OCI-LY1 (cell line): Measurements from ENCODE around the gene MYADM.
"Not testable (repeated sequence)": the region's sequence is repeated elsewhere in the genome, so short reads cannot be mapped to it uniquely, and the experiment has no call there.

Experiments used
- H2AFZ ChIP-seq: fragments of 200-600 bp; sonication (generic), shearing (Covaris generic); 2 replicates; pipeline ENCODE4 v1.6.0; 2014; ENCODE audit warnings: antibody characterized with exemption, mild to moderate bottlenecking, low read length
- H3F3A ChIP-seq: fragments of 200-600 bp; sonication (generic), shearing (Covaris generic); 2 replicates; pipeline ENCODE4 v1.6.0; 2014; ENCODE audit warnings: mild to moderate bottlenecking, antibody characterized with exemption, low read length, moderate library complexity; ENCODE audit not compliant: insufficient read depth
- H3K27ac ChIP-seq: fragments of 200-600 bp; sonication (generic); 2 replicates; pipeline ENCODE4 v1.5.1; 2014; ENCODE audit warnings: low read length, mixed run types, mild to moderate bottlenecking, low read depth; ENCODE audit not compliant: poor library complexity, severe bottlenecking
- H3K27me3 ChIP-seq: fragments of 200-600 bp; sonication (generic); 2 replicates; pipeline ENCODE4 v1.6.0; 2014; ENCODE audit warnings: antibody characterized with exemption, mild to moderate bottlenecking, low read length, moderate library complexity; ENCODE audit not compliant: insufficient read depth
- H3K36me3 ChIP-seq: fragments of 200-600 bp; sonication (generic); 2 replicates; pipeline ENCODE4 v1.6.1; 2014; ENCODE audit warnings: mild to moderate bottlenecking, antibody characterized with exemption, low read length, moderate library complexity, mixed read lengths; ENCODE audit not compliant: insufficient read depth
- H3K4me1 ChIP-seq: fragments of 200-600 bp; sonication (generic); 2 replicates; pipeline ENCODE4 v1.5.1; 2014; ENCODE audit warnings: mild to moderate bottlenecking, low read length, moderate library complexity; ENCODE audit not compliant: insufficient read depth, severe bottlenecking
- H3K4me2 ChIP-seq: fragments of 200-600 bp; sonication (generic), shearing (Covaris generic); 2 replicates; pipeline ENCODE4 v1.6.1; 2014; ENCODE audit warnings: low read length
- H3K4me3 ChIP-seq: fragments of 200-600 bp; sonication (generic); 2 replicates; pipeline ENCODE4 v1.5.1; 2014; ENCODE audit warnings: low read length, low read depth, mild to moderate bottlenecking, mixed read lengths; ENCODE audit not compliant: poor library complexity, severe bottlenecking
- H3K79me2 ChIP-seq: fragments of 200-600 bp; shearing (Covaris generic); 2 replicates; pipeline ENCODE4 v1.6.1; 2016; ENCODE audit warnings: mixed run types, low read length, mixed read lengths; ENCODE audit not compliant: insufficient read depth
- H3K9ac ChIP-seq: fragments of 200-600 bp; sonication (generic), shearing (Covaris generic); 2 replicates; pipeline ENCODE4 v1.6.1; 2014; ENCODE audit warnings: mild to moderate bottlenecking, low read length, mixed read lengths
- H3K9me2 ChIP-seq: fragments of 200-600 bp; sonication (generic), shearing (Covaris generic); 2 replicates; pipeline ENCODE4 v1.6.1; 2014; ENCODE audit warnings: low read depth, mild to moderate bottlenecking, low read length, mixed read lengths
- H3K9me3 ChIP-seq: fragments of 200-600 bp; shearing (Covaris generic); 2 replicates; pipeline ENCODE4 v1.6.1; 2014; ENCODE audit warnings: low read length, mixed read lengths
- H4K20me1 ChIP-seq: fragments of 200-600 bp; sonication (generic), shearing (Covaris generic); 2 replicates; pipeline ENCODE4 v1.6.0; 2016; ENCODE audit warnings: mild to moderate bottlenecking, low read length; ENCODE audit not compliant: insufficient read depth
- EZH2 ChIP-seq: fragments of 200-600 bp; sonication (generic), shearing (Covaris generic); IDR thresholded peaks from 2 replicates; pipeline ENCODE4 v1.8.0; 2017; ENCODE audit warnings: borderline replicate concordance, mixed run types, mild to moderate bottlenecking, antibody characterized with exemption, low read length, moderate library complexity, mixed read lengths
- TF ChIP-seq, protein P1 (sequence below): fragments of 200-600 bp; sonication (generic), shearing (Covaris generic); IDR thresholded peaks from 2 replicates; pipeline ENCODE4 v1.5.1; 2017; ENCODE audit warnings: mild to moderate bottlenecking, antibody characterized with exemption, low read length, moderate library complexity, mixed read lengths

MYADM gene

DNA sequence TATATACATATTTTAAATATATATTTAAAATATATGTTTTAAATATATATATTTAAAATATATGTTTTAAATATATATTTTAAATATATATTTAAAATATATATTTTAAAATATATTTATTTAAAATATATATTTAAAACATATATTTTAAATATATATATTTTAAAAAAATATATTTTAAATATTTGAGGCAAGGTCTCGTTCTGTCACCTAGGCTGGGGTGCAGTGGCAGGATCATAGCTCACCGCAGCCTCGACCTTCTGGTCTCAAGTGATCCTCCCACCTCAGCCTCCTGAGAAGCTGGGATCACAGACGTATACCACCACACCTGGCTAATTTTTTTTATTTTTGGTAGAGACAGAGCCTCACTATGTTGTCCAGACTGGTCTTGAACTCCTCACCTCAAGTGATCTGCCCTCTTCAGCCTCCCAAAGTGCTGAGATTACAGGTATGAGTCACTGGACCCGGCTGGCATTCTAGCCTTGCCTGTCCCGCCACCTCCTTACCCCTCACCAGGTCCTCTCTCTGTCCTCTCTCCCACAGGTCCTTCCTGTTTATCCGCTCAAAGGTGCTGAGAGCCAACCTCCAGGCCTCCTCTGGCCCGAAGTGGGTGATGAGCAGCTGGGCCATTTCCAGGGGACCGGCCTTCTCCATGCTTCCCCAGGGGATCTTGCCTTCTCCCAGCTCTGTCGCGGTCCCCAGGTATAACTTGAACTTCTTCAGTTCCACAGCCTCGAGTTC lies 44.1 kb upstream of the MYADM start:
- H3F3A ChIP-seq = no peaks in the 10 kb centered on the region
- no peak overlapping the region for H3K4me2 ChIP-seq
- H3K4me3 ChIP-seq = no peak overlapping the region
- no peaks in the 10 kb centered on the region for H3K36me3 ChIP-seq
- no peak overlapping the region for H2AFZ ChIP-seq
- no peaks in the 10 kb centered on the region; the same call in 1 of the 2 replicates for H3K27me3 ChIP-seq
- H3K4me1 ChIP-seq = no peaks in the 10 kb centered on the region
- H3K79me2 ChIP-seq = no peaks in the 10 kb centered on the region
- no peaks in the 10 kb centered on the region for H4K20me1 ChIP-seq
- H3K9ac ChIP-seq = no peak overlapping the region
- no peak overlapping the region for H3K27ac ChIP-seq
- no peaks in the 10 kb centered on the region for H3K9me2 ChIP-seq
- TF ChIP-seq EZH2 = no peak
- no peaks in the 10 kb centered on the region for H3K9me3 ChIP-seq

DNA sequence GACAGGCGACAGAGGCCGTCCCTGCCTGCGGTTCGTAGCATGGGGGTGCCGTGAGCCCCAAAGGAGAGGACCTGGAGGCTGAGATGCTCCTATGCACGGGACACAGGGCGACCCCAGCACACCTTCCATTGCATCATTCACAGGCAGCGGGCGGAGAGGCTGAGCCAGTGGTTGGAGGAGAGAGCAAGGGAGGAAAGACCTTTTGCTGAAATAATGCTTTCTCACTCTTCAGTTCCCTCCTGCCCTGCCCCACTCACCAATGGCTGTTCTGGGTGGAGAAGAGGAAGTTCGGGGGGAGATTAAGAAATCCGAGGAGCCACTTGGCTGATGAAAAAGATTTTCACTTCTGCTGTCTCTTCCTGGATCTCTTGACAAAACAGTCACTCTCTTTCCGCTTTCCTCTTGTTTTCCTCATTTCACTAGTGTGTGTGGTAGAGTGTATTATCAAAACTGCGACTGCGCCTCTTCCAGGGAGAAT lies 43.5 kb upstream of the MYADM start, which contains the start of gene NLRP12:
Gene NLRP12 (minus strand): TSS at position 181 of the 478 bp plus-strand sequence. CDS start 140 bp downstream, at position 41.
- Histone ChIP-seq H3K9me2 (no peaks in the 10 kb centered on the region), H3K4me3 (no peak within 1 kb of the TSS), H3K27me3 (no peaks in the 10 kb centered on the region; the same call in 1 of the 2 replicates), H3K9ac (no peak within 1 kb of the TSS), H3K4me2 (no peak within 1 kb of the TSS), H3K9me3 (no peaks in the 10 kb centered on the region), H4K20me1 (no peaks in the 10 kb centered on the region), H3K27ac (no peak within 1 kb of the TSS), H3K4me1 (no peaks in the 10 kb centered on the region), H3F3A (no peaks in the 10 kb centered on the region), H2AFZ (no peak within 1 kb of the TSS), H3K79me2 (no peaks in the 10 kb centered on the region), H3K36me3 (no peaks in the 10 kb centered on the region)
- TF ChIP-seq, protein P1, sequence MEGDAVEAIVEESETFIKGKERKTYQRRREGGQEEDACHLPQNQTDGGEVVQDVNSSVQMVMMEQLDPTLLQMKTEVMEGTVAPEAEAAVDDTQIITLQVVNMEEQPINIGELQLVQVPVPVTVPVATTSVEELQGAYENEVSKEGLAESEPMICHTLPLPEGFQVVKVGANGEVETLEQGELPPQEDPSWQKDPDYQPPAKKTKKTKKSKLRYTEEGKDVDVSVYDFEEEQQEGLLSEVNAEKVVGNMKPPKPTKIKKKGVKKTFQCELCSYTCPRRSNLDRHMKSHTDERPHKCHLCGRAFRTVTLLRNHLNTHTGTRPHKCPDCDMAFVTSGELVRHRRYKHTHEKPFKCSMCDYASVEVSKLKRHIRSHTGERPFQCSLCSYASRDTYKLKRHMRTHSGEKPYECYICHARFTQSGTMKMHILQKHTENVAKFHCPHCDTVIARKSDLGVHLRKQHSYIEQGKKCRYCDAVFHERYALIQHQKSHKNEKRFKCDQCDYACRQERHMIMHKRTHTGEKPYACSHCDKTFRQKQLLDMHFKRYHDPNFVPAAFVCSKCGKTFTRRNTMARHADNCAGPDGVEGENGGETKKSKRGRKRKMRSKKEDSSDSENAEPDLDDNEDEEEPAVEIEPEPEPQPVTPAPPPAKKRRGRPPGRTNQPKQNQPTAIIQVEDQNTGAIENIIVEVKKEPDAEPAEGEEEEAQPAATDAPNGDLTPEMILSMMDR = no peak
- no peak for TF ChIP-seq EZH2

DNA sequence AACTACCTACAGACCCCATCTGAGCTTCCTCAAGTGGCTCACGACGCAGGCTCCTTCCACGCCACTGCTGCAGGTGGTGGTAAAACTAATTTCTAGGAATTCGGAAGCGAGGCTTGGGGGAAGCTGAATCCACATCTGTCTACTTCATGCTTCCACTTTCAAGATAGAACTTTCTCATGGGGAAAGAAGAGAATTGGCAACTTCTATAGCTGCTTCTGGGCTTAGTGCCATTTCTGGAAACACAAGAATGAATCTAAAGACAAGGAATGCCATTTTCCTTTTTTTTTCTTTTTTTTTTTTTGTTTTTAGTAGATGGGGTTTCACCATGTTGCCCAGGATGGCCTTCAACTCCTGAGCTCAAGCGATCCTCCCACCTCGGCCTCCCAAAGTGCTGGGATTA lies 40.8 kb upstream of the MYADM start:
- Histone ChIP-seq H3K4me2 (no peak overlapping the region), H3F3A (no peaks in the 10 kb centered on the region), H3K9ac (no peak overlapping the region), H3K36me3 (no peaks in the 10 kb centered on the region), H3K27me3 (no peaks in the 10 kb centered on the region; the same call in 1 of the 2 replicates), H3K9me2 (no peaks in the 10 kb centered on the region), H3K79me2 (no peaks in the 10 kb centered on the region), H3K4me3 (no peak overlapping the region), H4K20me1 (no peaks in the 10 kb centered on the region), H3K27ac (no peak overlapping the region), H2AFZ (no peak overlapping the region), H3K9me3 (no peaks in the 10 kb centered on the region), H3K4me1 (no peaks in the 10 kb centered on the region)
- TF ChIP-seq, protein P1 = no peak
- no peak for TF ChIP-seq EZH2

DNA sequence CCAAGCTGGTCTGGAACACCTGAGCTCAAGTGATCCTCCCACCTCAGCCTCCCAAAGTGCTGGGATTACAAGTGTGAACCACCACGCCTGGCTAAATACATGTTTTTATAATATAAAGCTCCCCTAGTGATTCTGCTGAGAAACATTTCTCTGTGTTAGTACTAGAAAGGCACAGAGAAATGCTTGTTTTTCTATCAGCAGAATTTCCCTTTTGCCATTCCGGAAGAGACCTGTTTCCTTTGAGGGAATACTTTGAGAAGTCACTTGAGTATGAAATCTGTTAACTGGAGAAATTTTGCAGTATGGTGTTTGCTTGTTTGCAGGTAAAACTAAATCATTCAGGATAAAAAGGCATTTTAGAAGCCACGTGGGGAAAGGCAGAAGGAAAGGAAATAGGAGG lies 39.2 kb upstream of the MYADM start:
- no peak overlapping the region for H3K4me2 ChIP-seq
- no peaks in the 10 kb centered on the region for H3K27me3 ChIP-seq
- TF ChIP-seq EZH2 = no peak
- TF ChIP-seq, protein P1 = no peak
- H3K36me3 ChIP-seq = no peaks in the 10 kb centered on the region
- H2AFZ ChIP-seq = no peak overlapping the region
- no peaks in the 10 kb centered on the region for H3K4me1 ChIP-seq
- H3K4me3 ChIP-seq = no peak overlapping the region
- no peak overlapping the region for H3K27ac ChIP-seq
- no peak overlapping the region for H3K9ac ChIP-seq
- no peaks in the 10 kb centered on the region for H3F3A ChIP-seq
- no peaks in the 10 kb centered on the region for H3K9me3 ChIP-seq
- H4K20me1 ChIP-seq = no peaks in the 10 kb centered on the region
- H3K9me2 ChIP-seq = no peaks in the 10 kb centered on the region
- H3K79me2 ChIP-seq = no peaks in the 10 kb centered on the region

DNA sequence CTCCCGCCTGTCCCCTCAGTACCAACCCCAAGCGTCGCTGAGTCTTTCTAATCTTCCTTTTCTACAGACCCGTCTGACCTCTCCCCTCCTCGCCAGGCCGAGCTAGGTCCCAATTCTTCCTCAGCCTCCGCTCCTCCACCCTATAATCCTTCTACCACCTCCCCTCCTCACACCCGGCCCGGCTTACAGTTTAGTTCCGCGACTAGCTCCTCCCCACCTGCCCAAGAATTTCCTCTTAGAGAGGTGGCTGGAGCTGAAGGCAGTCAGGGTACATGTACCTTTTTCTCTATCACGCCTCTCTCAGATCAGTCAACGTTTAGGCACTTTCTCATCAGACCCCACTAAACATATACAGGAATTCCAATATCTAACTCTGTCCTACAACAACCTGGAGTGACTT lies 34.8 kb upstream of the MYADM start:
- not testable (repeated sequence) for H3K36me3 ChIP-seq, H2AFZ ChIP-seq, H3K9me2 ChIP-seq, H3F3A ChIP-seq, H3K9me3 ChIP-seq, H3K4me3 ChIP-seq, H3K27me3 ChIP-seq, H3K4me2 ChIP-seq, H3K9ac ChIP-seq, H4K20me1 ChIP-seq, H3K27ac ChIP-seq, H3K79me2 ChIP-seq, H3K4me1 ChIP-seq
